ENCODE data around the gene TMPRSS11A. TPM values are rescaled to one million over a fixed set of nuclear protein-coding genes. Genes with fewer than 3 reads are reported as not detected.

Gene TMPRSS11A
- total and polyA plus RNA-seq, 4 donors = not detected

DNA sequence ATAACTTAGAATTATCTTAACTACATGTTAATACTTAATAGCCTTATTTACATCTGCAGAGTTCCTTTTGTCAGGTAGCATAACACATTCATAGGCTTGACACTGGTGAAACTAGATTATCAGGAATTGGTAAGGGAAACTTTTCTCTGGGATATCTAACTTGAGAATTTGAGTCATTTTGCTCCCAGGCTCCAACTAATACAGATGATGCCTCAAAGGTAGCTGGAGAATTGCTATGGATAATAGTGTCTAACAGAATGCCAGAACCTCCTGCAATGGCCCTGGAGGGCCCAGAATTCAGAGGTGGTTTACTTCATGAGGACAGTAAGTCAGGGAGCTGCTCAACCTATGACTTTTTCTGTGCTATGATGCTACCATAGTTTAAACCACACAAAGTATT is 65.6 kb downstream of the TMPRSS11A start:
- no peak for ATAC-seq (ENCODE audit: insufficient read depth, low FRiP score)
- H3K9ac ChIP-seq (ENCODE audit: insufficient read depth in 1 of 2, low read length in 2 of 2) = no peak overlapping the region
- H3K27ac ChIP-seq (ENCODE audit: low read depth in 1 of 2, low read length in 1 of 2) = no peak overlapping the region
- peaks cover 0 to 3% (median 0%) of the 10 kb centered on the region in 4 donors for H3K9me3 ChIP-seq (ENCODE audit: control insufficient read depth in 4 of 4, insufficient read depth in 3 of 4, low read length in 3 of 4)
- no peaks in the 10 kb centered on the region for H3K27me3 ChIP-seq (ENCODE audit: control insufficient read depth in 3 of 3, insufficient read depth in 3 of 3, low read length in 2 of 3)
- TF ChIP-seq, protein P1, sequence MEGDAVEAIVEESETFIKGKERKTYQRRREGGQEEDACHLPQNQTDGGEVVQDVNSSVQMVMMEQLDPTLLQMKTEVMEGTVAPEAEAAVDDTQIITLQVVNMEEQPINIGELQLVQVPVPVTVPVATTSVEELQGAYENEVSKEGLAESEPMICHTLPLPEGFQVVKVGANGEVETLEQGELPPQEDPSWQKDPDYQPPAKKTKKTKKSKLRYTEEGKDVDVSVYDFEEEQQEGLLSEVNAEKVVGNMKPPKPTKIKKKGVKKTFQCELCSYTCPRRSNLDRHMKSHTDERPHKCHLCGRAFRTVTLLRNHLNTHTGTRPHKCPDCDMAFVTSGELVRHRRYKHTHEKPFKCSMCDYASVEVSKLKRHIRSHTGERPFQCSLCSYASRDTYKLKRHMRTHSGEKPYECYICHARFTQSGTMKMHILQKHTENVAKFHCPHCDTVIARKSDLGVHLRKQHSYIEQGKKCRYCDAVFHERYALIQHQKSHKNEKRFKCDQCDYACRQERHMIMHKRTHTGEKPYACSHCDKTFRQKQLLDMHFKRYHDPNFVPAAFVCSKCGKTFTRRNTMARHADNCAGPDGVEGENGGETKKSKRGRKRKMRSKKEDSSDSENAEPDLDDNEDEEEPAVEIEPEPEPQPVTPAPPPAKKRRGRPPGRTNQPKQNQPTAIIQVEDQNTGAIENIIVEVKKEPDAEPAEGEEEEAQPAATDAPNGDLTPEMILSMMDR (IDR thresholded peaks at IDR 0.05; ENCODE audit: control extremely low read depth, extremely low read depth) = no peak
- H3K4me1 ChIP-seq (ENCODE audit: control insufficient read depth in 5 of 5, insufficient read depth in 5 of 5, low read length in 5 of 5) = no peaks in the 10 kb centered on the region
- H3K4me3 ChIP-seq = no peak overlapping the region
- DNase-seq = no peak
- no peaks in the 10 kb centered on the region for H3K36me3 ChIP-seq (ENCODE audit: control insufficient read depth in 4 of 4, insufficient read depth in 4 of 4, low read length in 4 of 4)

DNA sequence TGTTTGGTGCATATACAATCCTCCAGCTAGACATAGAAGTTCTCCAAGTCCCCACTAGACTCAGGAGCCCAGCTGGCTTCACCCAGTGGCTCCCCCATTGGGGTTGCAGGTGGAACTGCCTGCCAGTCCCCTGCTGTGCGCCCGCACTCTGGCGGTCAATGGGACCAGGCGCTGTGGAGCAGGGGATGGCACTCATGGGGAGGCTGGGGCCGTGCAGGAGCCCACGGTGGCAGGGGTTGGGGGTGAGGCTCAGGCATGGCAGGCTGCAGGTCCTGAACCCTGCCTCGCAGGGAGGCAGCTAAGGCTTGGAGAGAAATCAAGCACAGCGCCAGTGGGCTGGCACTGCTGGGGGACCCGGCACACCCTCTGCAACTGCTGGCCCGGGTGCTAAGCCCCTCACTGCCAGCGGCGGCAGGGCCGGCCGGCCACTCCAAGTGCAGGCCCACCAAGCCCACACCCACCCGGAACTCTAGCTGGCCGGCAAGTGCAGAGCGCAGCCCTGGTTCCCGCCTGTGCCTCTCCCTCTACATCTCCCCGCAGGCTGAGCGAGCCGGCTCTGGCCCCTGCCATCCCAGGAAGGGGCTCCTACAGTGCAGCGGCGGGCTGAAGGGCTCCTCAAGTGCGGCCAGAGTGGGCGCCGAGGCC is 66.8 kb downstream of the TMPRSS11A start:
- H3K27ac ChIP-seq (ENCODE audit: low read depth in 1 of 2, low read length in 1 of 2) = no peak overlapping the region
- H3K4me3 ChIP-seq = no peak overlapping the region
- ATAC-seq (ENCODE audit: insufficient read depth, low FRiP score) (no peak), DNase-seq (no peak)
- H3K4me1 ChIP-seq (ENCODE audit: control insufficient read depth in 5 of 5, insufficient read depth in 5 of 5, low read length in 5 of 5) = no peaks in the 10 kb centered on the region
- no peaks in the 10 kb centered on the region for H3K36me3 ChIP-seq (ENCODE audit: control insufficient read depth in 4 of 4, insufficient read depth in 4 of 4, low read length in 4 of 4)
- H3K9me3 ChIP-seq (ENCODE audit: control insufficient read depth in 4 of 4, insufficient read depth in 3 of 4, low read length in 3 of 4) = peaks cover 0 to 3% (median 0%) of the 10 kb centered on the region in 4 donors
- no peaks in the 10 kb centered on the region for H3K27me3 ChIP-seq (ENCODE audit: control insufficient read depth in 3 of 3, insufficient read depth in 3 of 3, low read length in 2 of 3)
- TF ChIP-seq, protein P1 (IDR thresholded peaks at IDR 0.05; ENCODE audit: control extremely low read depth, extremely low read depth) = no peak
- H3K9ac ChIP-seq (ENCODE audit: insufficient read depth in 1 of 2, low read length in 2 of 2) = no peak overlapping the region
- WGBS, 2 donors = 97 to 98% methylated on average over 26 of the region's 26 CpGs

GRCh38 chr4:67894659-67895058 is 68.6 kb downstream of the TMPRSS11A start:
- TF ChIP-seq, protein P1 (IDR thresholded peaks at IDR 0.05; ENCODE audit: control extremely low read depth, extremely low read depth) = no peak
- ATAC-seq (ENCODE audit: insufficient read depth, low FRiP score) (no peak), DNase-seq (no peak)
- H3K9ac ChIP-seq (ENCODE audit: insufficient read depth in 1 of 2, low read length in 2 of 2) = no peak overlapping the region
- H3K27me3 ChIP-seq (ENCODE audit: control insufficient read depth in 3 of 3, insufficient read depth in 3 of 3, low read length in 2 of 3) = no peaks in the 10 kb centered on the region
- no peak overlapping the region for H3K4me3 ChIP-seq
- H3K27ac ChIP-seq (ENCODE audit: low read depth in 1 of 2, low read length in 1 of 2) = no peak overlapping the region
- peaks cover 0 to 3% (median 0%) of the 10 kb centered on the region in 4 donors for H3K9me3 ChIP-seq (ENCODE audit: control insufficient read depth in 4 of 4, insufficient read depth in 3 of 4, low read length in 3 of 4)
- H3K4me1 ChIP-seq (ENCODE audit: control insufficient read depth in 5 of 5, insufficient read depth in 5 of 5, low read length in 5 of 5) = no peaks in the 10 kb centered on the region
- WGBS, 2 donors = 46 to 78% methylated on average over 1 of the region's 1 CpG
- no peaks in the 10 kb centered on the region for H3K36me3 ChIP-seq (ENCODE audit: control insufficient read depth in 4 of 4, insufficient read depth in 4 of 4, low read length in 4 of 4)

DNA sequence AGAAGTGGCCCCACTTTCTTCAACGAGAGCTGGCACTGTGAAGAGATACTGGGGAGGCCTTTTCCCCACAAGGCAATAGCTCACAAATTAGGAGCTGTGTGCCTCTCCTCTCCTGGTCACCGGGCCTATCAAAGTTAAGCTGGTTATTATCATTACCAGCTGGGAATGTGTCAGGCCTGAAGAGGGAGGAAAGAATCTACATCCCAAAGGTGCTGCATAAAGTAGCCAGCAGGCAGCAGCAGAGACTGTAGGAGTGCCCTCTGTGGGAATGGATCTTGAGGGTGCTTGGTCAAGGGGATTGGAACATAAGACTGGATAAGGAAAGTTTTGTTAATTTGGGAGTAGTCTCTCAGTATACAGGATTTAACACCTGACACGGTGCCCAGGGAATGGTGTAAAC is 70.4 kb downstream of the TMPRSS11A start:
- TF ChIP-seq, protein P1 (IDR thresholded peaks at IDR 0.05; ENCODE audit: control extremely low read depth, extremely low read depth) = no peak
- WGBS, 2 donors = 78 to 86% methylated on average over 3 of the region's 3 CpGs
- DNase-seq (no peak), ATAC-seq (ENCODE audit: insufficient read depth, low FRiP score) (no peak)
- Histone ChIP-seq H3K36me3 (ENCODE audit: control insufficient read depth in 4 of 4, insufficient read depth in 4 of 4, low read length in 4 of 4) (no peaks in the 10 kb centered on the region), H3K27ac (ENCODE audit: low read depth in 1 of 2, low read length in 1 of 2) (no peak overlapping the region), H3K4me1 (ENCODE audit: control insufficient read depth in 5 of 5, insufficient read depth in 5 of 5, low read length in 5 of 5) (no peaks in the 10 kb centered on the region), H3K9ac (ENCODE audit: insufficient read depth in 1 of 2, low read length in 2 of 2) (no peak overlapping the region), H3K27me3 (ENCODE audit: control insufficient read depth in 3 of 3, insufficient read depth in 3 of 3, low read length in 2 of 3) (no peaks in the 10 kb centered on the region), H3K9me3 (ENCODE audit: control insufficient read depth in 4 of 4, insufficient read depth in 3 of 4, low read length in 3 of 4) (peaks cover 0 to 3% (median 0%) of the 10 kb centered on the region in 4 donors), H3K4me3 (no peak overlapping the region)
